ENCODE data around the gene ETV6.
A peak's percentile ranks its signal among the peaks of the same experiment; 100 is the strongest.

Gene ETV6

GRCh38 chr12:11805680-11806079, 156.2 kb downstream of the ETV6 start:
- Histone ChIP-seq H3K36me3 (ENCODE audit: control insufficient read depth, insufficient read depth, low read length) (no peaks in the 10 kb centered on the region), H3K9ac (ENCODE audit: low read length) (no peak overlapping the region), H3K4me3 (ENCODE audit: low read depth, low read length) (no peak overlapping the region), H3K27ac (ENCODE audit: low read depth, low read length) (no peak overlapping the region), H3K9me3 (ENCODE audit: control insufficient read depth, insufficient read depth, low read depth, low read length) (no peaks in the 10 kb centered on the region), H3K4me1 (ENCODE audit: control insufficient read depth, insufficient read depth, low read length) (peaks cover 6% of the 10 kb centered on the region; the same call in 1 of the 2 replicates), H3K27me3 (ENCODE audit: control insufficient read depth, insufficient read depth, low read length) (no peaks in the 10 kb centered on the region)

- H3K9ac ChIP-seq (ENCODE audit: low read length), result no peak overlapping the region
- peaks cover 22% of the 10 kb centered on the region for H3K4me1 ChIP-seq (ENCODE audit: control insufficient read depth, insufficient read depth, low read length)
- H3K27ac ChIP-seq (ENCODE audit: low read depth, low read length), result no peak overlapping the region; the same call in 1 of the 2 replicates
- no peaks in the 10 kb centered on the region for H3K36me3 ChIP-seq (ENCODE audit: control insufficient read depth, insufficient read depth, low read length)
- H3K9me3 ChIP-seq (ENCODE audit: control insufficient read depth, insufficient read depth, low read depth, low read length), result no peaks in the 10 kb centered on the region
- no peaks in the 10 kb centered on the region for H3K27me3 ChIP-seq (ENCODE audit: control insufficient read depth, insufficient read depth, low read length)
- H3K4me3 ChIP-seq (ENCODE audit: low read depth, low read length), result no peak overlapping the region
These were observed 158.0 kb downstream of the ETV6 start for GRCh38 chr12:11807458-11807857.

GRCh38 chr12:11808931-11809330, 159.5 kb downstream of the ETV6 start:
- Histone ChIP-seq H3K4me3 (ENCODE audit: low read depth, low read length) (no peak overlapping the region), H3K36me3 (ENCODE audit: control insufficient read depth, insufficient read depth, low read length) (no peaks in the 10 kb centered on the region), H3K9me3 (ENCODE audit: control insufficient read depth, insufficient read depth, low read depth, low read length) (no peaks in the 10 kb centered on the region), H3K27me3 (ENCODE audit: control insufficient read depth, insufficient read depth, low read length) (no peaks in the 10 kb centered on the region), H3K27ac (ENCODE audit: low read depth, low read length) (no peak overlapping the region), H3K9ac (ENCODE audit: low read length) (no peak overlapping the region), H3K4me1 (ENCODE audit: control insufficient read depth, insufficient read depth, low read length) (peaks cover 37% of the 10 kb centered on the region)

- no peaks in the 10 kb centered on the region for H3K36me3 ChIP-seq (ENCODE audit: control insufficient read depth, insufficient read depth, low read length)
- H3K27me3 ChIP-seq (ENCODE audit: control insufficient read depth, insufficient read depth, low read length), result no peaks in the 10 kb centered on the region
- no peak overlapping the region for H3K9ac ChIP-seq (ENCODE audit: low read length)
- H3K4me1 ChIP-seq (ENCODE audit: control insufficient read depth, insufficient read depth, low read length), result peaks cover 49% of the 10 kb centered on the region
- H3K27ac ChIP-seq (ENCODE audit: low read depth, low read length), result no peak overlapping the region
- no peaks in the 10 kb centered on the region for H3K9me3 ChIP-seq (ENCODE audit: control insufficient read depth, insufficient read depth, low read depth, low read length)
- H3K4me3 ChIP-seq (ENCODE audit: low read depth, low read length), result no peak overlapping the region
These were observed 160.7 kb downstream of the ETV6 start for GRCh38 chr12:11810206-11810545.

- H3K36me3 ChIP-seq (ENCODE audit: control insufficient read depth, insufficient read depth, low read length), result no peaks in the 10 kb centered on the region
- H3K27ac ChIP-seq (ENCODE audit: low read depth, low read length), result no peak overlapping the region
- H3K4me3 ChIP-seq (ENCODE audit: low read depth, low read length), result no peak overlapping the region
- no peaks in the 10 kb centered on the region for H3K27me3 ChIP-seq (ENCODE audit: control insufficient read depth, insufficient read depth, low read length)
- H3K9ac ChIP-seq (ENCODE audit: low read length), result no peak overlapping the region
- peaks cover 55% of the 10 kb centered on the region for H3K4me1 ChIP-seq (ENCODE audit: control insufficient read depth, insufficient read depth, low read length)
- H3K9me3 ChIP-seq (ENCODE audit: control insufficient read depth, insufficient read depth, low read depth, low read length), result no peaks in the 10 kb centered on the region
These were observed 161.5 kb downstream of the ETV6 start for GRCh38 chr12:11811008-11811407.

- Histone ChIP-seq H3K36me3 (ENCODE audit: control insufficient read depth, insufficient read depth, low read length) (no peaks in the 10 kb centered on the region), H3K4me3 (ENCODE audit: low read depth, low read length) (peak overlapping the region; percentile 29; the same call in 1 of the 2 replicates), H3K27me3 (ENCODE audit: control insufficient read depth, insufficient read depth, low read length) (no peaks in the 10 kb centered on the region), H3K9me3 (ENCODE audit: control insufficient read depth, insufficient read depth, low read depth, low read length) (no peaks in the 10 kb centered on the region), H3K4me1 (ENCODE audit: control insufficient read depth, insufficient read depth, low read length) (peaks cover 54% of the 10 kb centered on the region), H3K27ac (ENCODE audit: low read depth, low read length) (peak overlapping the region; percentile 78), H3K9ac (ENCODE audit: low read length) (peak overlapping the region; percentile 66)
These were observed 162.7 kb downstream of the ETV6 start for GRCh38 chr12:11812241-11812585.

GRCh38 chr12:11812586-11813437, 163.3 kb downstream of the ETV6 start:
- no peaks in the 10 kb centered on the region for H3K36me3 ChIP-seq (ENCODE audit: control insufficient read depth, insufficient read depth, low read length)
- H3K4me3 ChIP-seq (ENCODE audit: low read depth, low read length), result peak overlapping the region; percentile 29; the same call in 1 of the 2 replicates
- H3K27me3 ChIP-seq (ENCODE audit: control insufficient read depth, insufficient read depth, low read length), result no peaks in the 10 kb centered on the region
- peak overlapping the region; percentile 78 for H3K27ac ChIP-seq (ENCODE audit: low read depth, low read length)
- H3K9ac ChIP-seq (ENCODE audit: low read length), result peak overlapping the region; percentile 66
- H3K4me1 ChIP-seq (ENCODE audit: control insufficient read depth, insufficient read depth, low read length), result peaks cover 49% of the 10 kb centered on the region
- H3K9me3 ChIP-seq (ENCODE audit: control insufficient read depth, insufficient read depth, low read depth, low read length), result no peaks in the 10 kb centered on the region

GRCh38 chr12:11813438-11813813, 164.0 kb downstream of the ETV6 start:
- H3K4me1 ChIP-seq (ENCODE audit: control insufficient read depth, insufficient read depth, low read length), result peaks cover 49% of the 10 kb centered on the region

GRCh38 chr12:11814374-11814773, 164.9 kb downstream of the ETV6 start:
- Histone ChIP-seq H3K27me3 (ENCODE audit: control insufficient read depth, insufficient read depth, low read length) (no peaks in the 10 kb centered on the region), H3K9ac (ENCODE audit: low read length) (peak overlapping the region; percentile 40), H3K27ac (ENCODE audit: low read depth, low read length) (peak overlapping the region; percentile 49; the same call in 1 of the 2 replicates), H3K9me3 (ENCODE audit: control insufficient read depth, insufficient read depth, low read depth, low read length) (no peaks in the 10 kb centered on the region), H3K4me3 (ENCODE audit: low read depth, low read length) (no peak overlapping the region), H3K36me3 (ENCODE audit: control insufficient read depth, insufficient read depth, low read length) (no peaks in the 10 kb centered on the region), H3K4me1 (ENCODE audit: control insufficient read depth, insufficient read depth, low read length) (peaks cover 56% of the 10 kb centered on the region)

More at GRCh38 chr12:11813438-11813813, 164.0 kb downstream of the ETV6 start:
- Histone ChIP-seq H3K27me3 (ENCODE audit: control insufficient read depth, insufficient read depth, low read length) (no peaks in the 10 kb centered on the region), H3K27ac (ENCODE audit: low read depth, low read length) (peak overlapping the region; percentile 78; the same call in 1 of the 2 replicates), H3K9me3 (ENCODE audit: control insufficient read depth, insufficient read depth, low read depth, low read length) (no peaks in the 10 kb centered on the region), H3K4me3 (ENCODE audit: low read depth, low read length) (no peak overlapping the region), H3K9ac (ENCODE audit: low read length) (peak overlapping the region; percentile 66), H3K36me3 (ENCODE audit: control insufficient read depth, insufficient read depth, low read length) (no peaks in the 10 kb centered on the region)

- no peak overlapping the region for H3K4me3 ChIP-seq (ENCODE audit: low read depth, low read length)
- no peaks in the 10 kb centered on the region for H3K27me3 ChIP-seq (ENCODE audit: control insufficient read depth, insufficient read depth, low read length)
- H3K9me3 ChIP-seq (ENCODE audit: control insufficient read depth, insufficient read depth, low read depth, low read length), result no peaks in the 10 kb centered on the region
- H3K36me3 ChIP-seq (ENCODE audit: control insufficient read depth, insufficient read depth, low read length), result no peaks in the 10 kb centered on the region
- peaks cover 56% of the 10 kb centered on the region for H3K4me1 ChIP-seq (ENCODE audit: control insufficient read depth, insufficient read depth, low read length)
- H3K27ac ChIP-seq (ENCODE audit: low read depth, low read length), result no peak overlapping the region
- H3K9ac ChIP-seq (ENCODE audit: low read length), result peak overlapping the region; percentile 40
These were observed 165.9 kb downstream of the ETV6 start for GRCh38 chr12:11815397-11815796.

GRCh38 chr12:11819643-11820042, 170.2 kb downstream of the ETV6 start:
- H3K27me3 ChIP-seq (ENCODE audit: control insufficient read depth, insufficient read depth, low read length), result no peaks in the 10 kb centered on the region
- no peak overlapping the region for H3K4me3 ChIP-seq (ENCODE audit: low read depth, low read length)
- peaks cover 38% of the 10 kb centered on the region for H3K4me1 ChIP-seq (ENCODE audit: control insufficient read depth, insufficient read depth, low read length)
- no peaks in the 10 kb centered on the region for H3K9me3 ChIP-seq (ENCODE audit: control insufficient read depth, insufficient read depth, low read depth, low read length)
- H3K27ac ChIP-seq (ENCODE audit: low read depth, low read length), result no peak overlapping the region
- no peaks in the 10 kb centered on the region for H3K36me3 ChIP-seq (ENCODE audit: control insufficient read depth, insufficient read depth, low read length)
- H3K9ac ChIP-seq (ENCODE audit: low read length), result no peak overlapping the region

Measured in HUES6 (cell line).